OCI-M2 (cell line): ENCODE results near the gene CEP63.
A peak's percentile ranks its signal among the peaks of the same experiment; 100 is the strongest.

Experiments
- DNase-seq: peaks from one replicate; lab custom pipeline; 2025; ENCODE audit not compliant: unreplicated experiment; lab: John Stamatoyannopoulos, UW

CEP63 gene

GRCh38 chr3:134485718-134486576 is at the start of gene CEP63, which contains the start of gene ANAPC13:
Gene CEP63 (plus strand): TSS chr3:134486057. CDS start chr3:134495321, 9,264 bp downstream.
Gene ANAPC13 (minus strand): TSS chr3:134485985. CDS start chr3:134482904, 3,081 bp downstream.
- peak; percentile 81 for DNase-seq

DNA sequence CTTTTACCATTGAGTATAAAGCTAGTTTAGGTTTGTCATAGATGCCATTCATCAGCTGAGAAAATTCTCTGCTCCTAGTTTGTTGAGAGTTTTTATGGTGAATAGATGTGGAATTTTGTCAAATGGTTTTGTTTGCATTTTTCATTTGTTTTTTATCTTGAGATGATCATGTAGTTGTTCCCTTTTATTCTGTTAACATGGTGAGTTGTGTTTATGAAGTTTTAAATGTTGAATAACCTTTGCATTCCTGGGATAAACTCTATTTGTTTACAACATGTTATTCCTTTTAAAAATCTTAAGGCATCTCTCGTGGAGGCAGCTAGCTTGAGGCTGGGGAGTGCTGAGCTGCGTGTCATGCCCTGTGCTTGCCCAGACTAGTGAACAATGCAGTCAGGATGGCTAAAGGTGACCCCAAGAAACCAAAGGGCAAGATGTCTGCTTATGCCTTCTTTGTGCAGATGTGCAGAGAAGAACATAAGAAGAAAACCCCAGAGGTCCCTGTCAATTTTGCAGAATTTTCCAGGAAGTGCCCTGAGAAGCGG is 48.6 kb upstream of the CEP63 start:
- no peak for DNase-seq

DNA sequence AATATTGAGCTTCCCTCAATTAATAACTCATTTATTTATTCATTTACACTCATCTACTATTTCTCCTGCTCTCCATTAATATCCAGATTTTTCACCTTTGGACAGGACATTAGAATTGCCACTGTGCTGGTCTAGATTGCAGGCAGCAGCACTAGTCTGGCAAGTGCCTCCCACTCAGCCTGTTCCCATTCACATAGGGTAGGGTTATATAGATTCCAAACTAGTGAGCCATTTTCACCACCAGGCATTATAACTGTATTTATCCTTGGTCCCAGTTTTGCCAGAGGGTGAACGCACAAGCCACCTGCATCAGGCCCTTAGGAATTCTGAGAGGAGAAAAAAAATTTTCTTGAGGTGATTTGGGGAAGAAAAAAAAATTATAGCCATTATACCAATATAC is 44.5 kb upstream of the CEP63 start:
- DNase-seq: no peak

GRCh38 chr3:134441821-134442220 is 44.0 kb upstream of the CEP63 start:
- no peak for DNase-seq

DNA sequence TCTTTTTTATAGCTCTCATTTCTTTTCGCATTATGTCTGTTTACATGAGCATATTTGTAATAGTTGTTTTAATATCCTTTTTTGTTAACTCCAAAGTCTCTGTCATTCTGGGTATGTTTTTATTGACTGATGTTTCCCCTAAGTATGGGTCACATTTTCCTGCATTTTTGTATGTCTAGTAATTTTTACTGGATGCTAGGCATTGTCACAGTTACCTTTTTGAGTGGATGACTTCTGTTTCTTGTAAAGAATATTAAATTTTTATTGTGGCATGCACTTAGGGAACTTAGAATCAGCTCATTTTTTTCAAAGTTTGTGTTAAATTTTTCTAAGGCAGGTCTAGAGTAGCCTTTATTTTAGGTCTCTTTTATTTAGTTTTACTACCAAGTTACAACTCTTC is 40.8 kb upstream of the CEP63 start:
- no peak for DNase-seq

- DNase-seq: no peak
Measured at GRCh38 chr3:134445636-134446035, 40.2 kb upstream of the CEP63 start.

GRCh38 chr3:134446800-134447199 is 39.1 kb upstream of the CEP63 start:
- no peak for DNase-seq

- no peak for DNase-seq
Measured at GRCh38 chr3:134447351-134447750, 38.5 kb upstream of the CEP63 start.

DNA sequence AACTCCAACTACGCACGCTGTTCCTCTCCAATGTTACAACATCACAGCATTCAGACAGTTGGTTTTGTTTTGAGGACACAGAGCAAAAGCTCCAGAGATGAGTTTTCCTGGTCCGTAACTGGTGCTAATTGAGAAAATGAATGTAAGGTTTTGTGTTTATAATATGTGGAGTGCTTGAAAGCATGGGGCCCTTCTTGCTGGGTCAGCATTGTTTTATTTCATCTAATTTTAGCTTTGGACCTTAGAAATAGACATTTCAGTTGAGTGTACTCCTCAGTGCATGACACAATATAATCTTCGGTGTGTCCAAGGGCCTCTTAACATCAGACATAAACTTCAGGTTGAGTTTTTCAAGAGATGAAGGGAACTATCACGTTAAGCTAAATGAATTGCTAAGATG is 37.2 kb upstream of the CEP63 start:
- no peak for DNase-seq

DNA sequence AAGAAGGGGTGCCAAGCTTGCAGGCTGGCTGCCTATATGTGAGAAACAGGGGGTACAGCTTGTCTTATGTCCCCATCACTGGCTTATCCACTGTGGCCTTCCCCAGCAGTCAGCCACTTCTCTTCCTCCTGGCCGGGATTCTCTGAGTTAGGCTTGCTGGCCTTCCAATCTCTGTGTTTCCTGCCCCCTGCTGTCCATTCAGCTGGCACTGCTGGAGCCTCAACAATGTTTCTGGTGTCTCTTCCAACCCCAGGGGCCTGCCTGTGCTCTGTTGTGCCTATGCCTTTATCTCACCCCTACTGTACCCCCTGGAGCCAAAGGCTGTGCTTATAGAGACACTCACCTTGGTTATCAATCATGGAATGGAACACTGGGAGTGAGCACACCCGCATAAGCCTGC is 36.6 kb upstream of the CEP63 start:
- DNase-seq: no peak

- no peak for DNase-seq
Measured at GRCh38 chr3:134449951-134450350, 35.9 kb upstream of the CEP63 start.

DNA sequence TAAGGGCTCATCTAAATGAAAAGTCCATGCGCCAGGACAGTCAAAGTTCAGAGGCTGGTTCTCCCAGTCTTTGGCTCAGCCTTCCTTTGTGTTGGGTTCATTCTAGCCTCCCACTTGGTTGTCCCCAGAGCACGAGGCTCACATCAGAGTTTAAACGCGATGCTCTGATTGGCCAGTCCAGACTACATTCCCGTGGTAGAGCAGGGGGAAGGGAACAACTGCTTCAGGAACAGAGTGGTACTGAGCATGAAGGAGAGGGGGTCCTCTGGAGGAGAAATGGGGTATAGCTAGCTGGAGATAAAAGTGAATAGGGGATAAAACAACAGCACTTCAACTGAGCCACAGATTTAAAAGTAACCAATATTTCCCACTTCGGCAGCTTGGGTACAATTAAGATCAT is 32.2 kb upstream of the CEP63 start:
- DNase-seq: no peak

- DNase-seq: no peak
Measured at GRCh38 chr3:134457376-134458074, 28.3 kb upstream of the CEP63 start.

DNA sequence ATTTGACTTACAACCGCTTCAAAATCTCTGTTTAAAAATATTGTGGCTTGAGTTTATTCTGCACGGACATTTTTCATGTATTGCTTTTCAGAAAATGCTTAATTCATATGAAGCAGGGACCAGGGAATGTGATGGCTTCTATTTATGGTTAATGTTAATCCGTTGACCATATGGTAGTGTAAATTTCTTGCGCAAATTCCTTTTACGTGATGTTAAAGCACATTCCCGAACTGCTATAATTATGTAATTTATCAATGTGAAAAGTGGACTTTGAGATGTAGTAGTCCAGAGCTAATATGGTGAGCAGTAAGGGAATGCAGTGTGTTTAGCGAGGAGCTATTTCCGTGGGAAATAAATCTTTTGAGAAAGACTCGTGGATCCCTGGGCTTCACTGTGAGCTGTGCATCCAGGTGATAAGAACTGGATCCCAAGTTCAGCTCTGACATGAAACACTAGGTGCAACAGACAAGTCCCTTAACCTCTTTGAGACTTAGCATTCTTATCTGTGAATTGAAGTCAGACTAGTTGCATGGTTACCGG is 27.4 kb upstream of the CEP63 start:
- DNase-seq: no peak

- no peak for DNase-seq
Measured at GRCh38 chr3:134459562-134459961, 26.3 kb upstream of the CEP63 start.

GRCh38 chr3:134460965-134461364 is 24.9 kb upstream of the CEP63 start:
- DNase-seq: no peak

- no peak for DNase-seq
Measured at GRCh38 chr3:134462331-134462941, 23.4 kb upstream of the CEP63 start.

DNA sequence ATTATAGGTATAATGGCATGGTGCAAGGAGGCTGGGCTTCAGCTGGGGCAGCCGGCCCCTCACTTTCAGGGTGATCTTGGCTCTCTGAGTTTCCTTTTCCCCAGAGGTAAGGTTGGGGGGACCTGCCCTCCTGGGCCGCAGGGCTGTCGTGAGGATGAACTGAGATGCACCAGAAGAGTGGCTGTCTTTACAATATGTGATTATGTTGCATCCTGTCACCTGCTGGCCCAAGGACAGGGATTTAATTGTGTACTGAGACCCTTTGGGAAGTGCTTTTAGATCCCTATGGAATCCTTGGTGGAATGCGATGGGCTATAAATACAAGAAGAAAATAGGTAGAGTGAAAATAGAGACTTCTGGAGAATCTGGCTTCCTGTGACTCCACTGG is 22.2 kb upstream of the CEP63 start:
- DNase-seq: no peak

DNA sequence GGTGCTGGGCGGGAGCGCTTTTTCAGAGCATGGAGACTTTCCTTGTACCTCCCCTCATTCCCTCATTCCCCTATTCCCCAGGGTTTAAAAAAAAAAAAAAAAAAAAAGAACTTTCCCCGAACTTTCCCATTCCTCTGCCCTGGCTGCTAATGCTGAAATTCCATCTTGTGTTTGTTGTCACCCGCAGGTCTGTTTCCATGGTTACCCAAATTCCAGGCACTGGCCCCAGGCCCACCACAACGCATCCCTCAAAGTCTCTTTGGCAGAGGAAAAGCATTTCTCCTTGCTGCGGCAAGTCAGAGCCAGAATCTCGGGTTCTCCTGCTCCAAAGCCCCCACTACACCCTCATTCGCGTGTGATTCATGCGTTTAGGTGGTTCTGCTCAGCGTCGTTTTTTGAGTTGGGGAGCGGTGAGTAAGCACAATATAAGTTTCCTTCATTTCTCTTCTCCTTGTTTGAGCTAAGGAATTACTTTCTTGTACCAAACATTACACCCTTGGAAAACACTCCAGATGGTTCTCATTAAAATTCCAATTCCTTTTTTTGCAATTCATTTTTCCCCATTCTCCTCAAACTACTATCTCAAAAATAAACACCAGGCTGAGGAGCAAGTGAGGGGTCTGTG is 21.7 kb upstream of the CEP63 start:
- no peak for DNase-seq

DNA sequence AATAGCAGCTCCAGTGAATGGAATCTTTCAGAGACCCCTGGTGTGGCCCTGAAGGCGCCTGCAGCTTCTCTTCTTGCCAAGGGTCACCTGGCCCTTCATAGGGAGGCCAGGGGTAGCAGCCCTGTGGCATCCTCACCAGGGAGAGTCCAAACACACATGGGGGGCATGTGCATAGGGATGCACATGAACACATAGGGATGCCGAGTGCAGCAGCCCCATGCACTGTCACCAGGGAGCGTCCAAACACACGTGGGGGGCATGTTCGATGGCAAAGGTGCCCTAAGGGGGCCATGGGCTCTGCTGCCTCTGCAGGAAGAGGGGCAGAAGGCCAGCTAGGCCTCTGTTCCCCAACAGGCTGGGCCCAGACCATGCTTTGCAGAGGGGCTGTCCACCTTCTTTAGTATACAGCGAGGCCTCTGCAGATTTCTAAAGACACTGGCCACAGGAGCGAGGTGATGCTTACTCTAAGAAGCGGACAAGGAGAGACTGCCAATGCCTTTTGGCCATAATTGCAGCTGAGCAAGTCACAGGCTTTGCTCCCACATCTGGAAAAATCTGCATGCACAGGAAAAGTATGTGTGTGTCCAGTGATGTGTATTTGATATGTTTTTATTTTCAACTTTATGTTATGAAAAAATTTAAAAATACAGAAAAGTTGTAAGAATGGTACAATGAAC is 21.0 kb upstream of the CEP63 start:
- DNase-seq: no peak
